Measurements from ENCODE around the gene PRPS1L1. TPM values are rescaled to one million over a fixed set of nuclear protein-coding genes. Genes with fewer than 3 reads are reported as not detected.

The PRPS1L1 gene
- total RNA-seq, 1 donor = not detected

DNA sequence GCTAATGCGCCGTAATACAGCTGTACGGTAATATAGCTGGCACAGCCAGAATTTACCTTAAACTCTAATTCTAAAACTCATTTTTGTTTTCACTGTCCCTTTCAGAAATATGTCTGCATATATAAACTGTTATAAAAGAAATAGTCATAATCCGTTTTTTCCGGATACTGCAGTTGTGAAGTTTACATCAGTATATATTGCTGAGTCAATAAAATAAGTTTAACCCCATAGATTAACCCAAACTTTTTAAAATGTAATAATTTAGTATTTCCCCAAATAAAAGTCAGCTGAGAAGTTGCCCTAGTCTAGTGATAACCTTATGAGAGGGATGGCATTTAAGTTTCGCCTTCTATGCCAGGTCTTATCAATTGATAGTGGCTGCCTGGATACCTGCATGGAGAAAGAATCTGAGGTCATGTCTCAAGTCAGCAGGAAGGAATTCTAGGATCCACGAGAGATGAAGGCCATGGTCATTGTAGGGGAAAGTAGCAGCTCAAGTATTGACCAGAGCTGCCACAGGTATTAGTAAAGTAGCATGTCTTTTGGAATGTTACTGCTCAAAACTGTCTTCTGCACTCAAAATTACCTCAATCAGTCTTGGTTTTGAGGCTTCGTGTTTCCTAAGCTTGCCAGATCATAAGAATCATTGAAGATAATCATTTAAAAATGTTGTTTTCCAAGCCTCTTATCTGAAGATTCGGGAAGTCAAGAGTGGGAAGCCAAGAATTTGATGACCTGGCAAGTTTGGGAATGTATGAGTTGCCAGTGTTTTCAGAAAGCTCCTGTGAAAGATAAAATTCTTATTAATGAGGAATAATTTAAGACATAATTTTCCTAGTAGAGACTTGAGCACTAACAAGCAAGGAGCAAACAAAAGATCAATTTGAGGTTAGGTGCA, 10.8 kb downstream of the PRPS1L1 start:
- no peaks in the 10 kb centered on the region for H3K27me3 ChIP-seq (ENCODE audit: insufficient read depth, low read length)
- no peaks in the 10 kb centered on the region for H3K79me2 ChIP-seq (ENCODE audit: insufficient read depth, low read length)
- H3K27ac ChIP-seq (ENCODE audit: low read depth, low read length) = no peak overlapping the region
- H3K4me2 ChIP-seq (ENCODE audit: insufficient read depth, low read length) = no peak overlapping the region
- TF ChIP-seq, protein P1, sequence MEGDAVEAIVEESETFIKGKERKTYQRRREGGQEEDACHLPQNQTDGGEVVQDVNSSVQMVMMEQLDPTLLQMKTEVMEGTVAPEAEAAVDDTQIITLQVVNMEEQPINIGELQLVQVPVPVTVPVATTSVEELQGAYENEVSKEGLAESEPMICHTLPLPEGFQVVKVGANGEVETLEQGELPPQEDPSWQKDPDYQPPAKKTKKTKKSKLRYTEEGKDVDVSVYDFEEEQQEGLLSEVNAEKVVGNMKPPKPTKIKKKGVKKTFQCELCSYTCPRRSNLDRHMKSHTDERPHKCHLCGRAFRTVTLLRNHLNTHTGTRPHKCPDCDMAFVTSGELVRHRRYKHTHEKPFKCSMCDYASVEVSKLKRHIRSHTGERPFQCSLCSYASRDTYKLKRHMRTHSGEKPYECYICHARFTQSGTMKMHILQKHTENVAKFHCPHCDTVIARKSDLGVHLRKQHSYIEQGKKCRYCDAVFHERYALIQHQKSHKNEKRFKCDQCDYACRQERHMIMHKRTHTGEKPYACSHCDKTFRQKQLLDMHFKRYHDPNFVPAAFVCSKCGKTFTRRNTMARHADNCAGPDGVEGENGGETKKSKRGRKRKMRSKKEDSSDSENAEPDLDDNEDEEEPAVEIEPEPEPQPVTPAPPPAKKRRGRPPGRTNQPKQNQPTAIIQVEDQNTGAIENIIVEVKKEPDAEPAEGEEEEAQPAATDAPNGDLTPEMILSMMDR (IDR thresholded peaks at IDR 0.05; ENCODE audit: extremely low read depth, low read depth, low read length) = no peak
- H3K36me3 ChIP-seq (ENCODE audit: insufficient read depth, low read length) = no peaks in the 10 kb centered on the region
- H2AFZ ChIP-seq (ENCODE audit: low read length) = no peak overlapping the region
- H3K4me1 ChIP-seq (ENCODE audit: insufficient read depth, low read length) = peaks cover 5% of the 10 kb centered on the region
- H3K4me3 ChIP-seq (ENCODE audit: insufficient read depth, low read length) = no peak overlapping the region
- H3K9me3 ChIP-seq (ENCODE audit: low read depth, low read length) = no peaks in the 10 kb centered on the region
- no peaks in the 10 kb centered on the region for H4K20me1 ChIP-seq (ENCODE audit: insufficient read depth, low read length)
- no peak for DNase-seq (ENCODE audit: insufficient read length, low spot score, missing footprints)

DNA sequence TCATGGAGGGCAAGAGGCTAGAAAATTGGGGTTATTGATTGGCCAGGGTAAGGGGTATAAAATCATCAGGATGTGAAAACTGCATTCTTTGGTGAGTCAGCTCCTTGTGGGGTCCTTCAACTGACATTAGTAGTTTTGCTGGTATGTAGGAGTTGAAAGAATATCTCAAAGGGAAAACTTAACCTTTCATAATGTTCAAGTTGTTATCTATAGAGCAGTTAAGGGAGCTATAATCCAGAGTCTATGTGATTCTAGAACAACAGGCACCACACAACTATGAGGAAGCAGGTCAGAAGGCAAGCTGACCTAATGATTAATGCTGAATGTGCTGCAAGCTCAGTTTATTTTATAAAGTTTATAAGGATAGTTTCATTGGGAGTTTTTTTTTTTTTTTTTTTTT, 13.7 kb downstream of the PRPS1L1 start:
- H3K9me3 ChIP-seq (ENCODE audit: low read depth, low read length) = no peaks in the 10 kb centered on the region
- H3K4me1 ChIP-seq (ENCODE audit: insufficient read depth, low read length) = no peaks in the 10 kb centered on the region
- no peak overlapping the region for H2AFZ ChIP-seq (ENCODE audit: low read length)
- H3K4me2 ChIP-seq (ENCODE audit: insufficient read depth, low read length) = no peak overlapping the region
- TF ChIP-seq, protein P1 (IDR thresholded peaks at IDR 0.05; ENCODE audit: extremely low read depth, low read depth, low read length) = no peak
- DNase-seq (ENCODE audit: insufficient read length, low spot score, missing footprints) = peak; percentile 41
- H3K27me3 ChIP-seq (ENCODE audit: insufficient read depth, low read length) = no peaks in the 10 kb centered on the region
- peak overlapping the region; percentile 23 for H3K27ac ChIP-seq (ENCODE audit: low read depth, low read length)
- no peaks in the 10 kb centered on the region for H3K79me2 ChIP-seq (ENCODE audit: insufficient read depth, low read length)
- H4K20me1 ChIP-seq (ENCODE audit: insufficient read depth, low read length) = no peaks in the 10 kb centered on the region
- no peak overlapping the region for H3K4me3 ChIP-seq (ENCODE audit: insufficient read depth, low read length)
- H3K36me3 ChIP-seq (ENCODE audit: insufficient read depth, low read length) = no peaks in the 10 kb centered on the region

DNA sequence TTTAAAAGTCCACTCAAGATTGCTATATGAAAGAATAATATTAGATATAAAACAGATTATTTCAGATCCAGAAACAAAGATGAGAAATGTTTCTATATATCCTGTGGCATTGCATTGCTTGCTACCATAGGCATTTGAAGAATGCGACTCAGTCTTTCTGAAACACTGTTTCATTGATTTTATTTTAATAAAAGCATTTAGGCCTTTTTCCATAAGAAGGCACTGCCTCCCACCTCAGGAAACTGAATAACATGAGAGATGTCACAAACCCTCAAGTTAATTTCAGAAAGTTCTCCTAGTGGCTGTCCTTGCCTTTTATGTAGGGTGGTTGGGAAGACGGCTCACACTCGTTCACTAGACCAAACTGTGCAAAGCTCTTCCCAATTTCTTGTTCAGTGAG, 23.3 kb downstream of the PRPS1L1 start:
- Histone ChIP-seq H3K9me3 (ENCODE audit: low read depth, low read length) (no peaks in the 10 kb centered on the region), H3K27ac (ENCODE audit: low read depth, low read length) (no peak overlapping the region), H3K4me2 (ENCODE audit: insufficient read depth, low read length) (no peak overlapping the region), H3K36me3 (ENCODE audit: insufficient read depth, low read length) (no peaks in the 10 kb centered on the region), H2AFZ (ENCODE audit: low read length) (no peak overlapping the region), H4K20me1 (ENCODE audit: insufficient read depth, low read length) (no peaks in the 10 kb centered on the region), H3K27me3 (ENCODE audit: insufficient read depth, low read length) (no peaks in the 10 kb centered on the region), H3K4me3 (ENCODE audit: insufficient read depth, low read length) (no peak overlapping the region), H3K79me2 (ENCODE audit: insufficient read depth, low read length) (no peaks in the 10 kb centered on the region), H3K4me1 (ENCODE audit: insufficient read depth, low read length) (no peaks in the 10 kb centered on the region)
- DNase-seq (ENCODE audit: insufficient read length, low spot score, missing footprints) = no peak
- TF ChIP-seq, protein P1 (IDR thresholded peaks at IDR 0.05; ENCODE audit: extremely low read depth, low read depth, low read length) = no peak

GRCh38 chr7:18003286-18003994, 24.2 kb downstream of the PRPS1L1 start:
- TF ChIP-seq, protein P1 (IDR thresholded peaks at IDR 0.05; ENCODE audit: extremely low read depth, low read depth, low read length) = no peak
- Histone ChIP-seq H3K27me3 (ENCODE audit: insufficient read depth, low read length) (no peaks in the 10 kb centered on the region), H3K36me3 (ENCODE audit: insufficient read depth, low read length) (no peaks in the 10 kb centered on the region), H3K4me3 (ENCODE audit: insufficient read depth, low read length) (no peak overlapping the region), H3K27ac (ENCODE audit: low read depth, low read length) (no peak overlapping the region), H4K20me1 (ENCODE audit: insufficient read depth, low read length) (no peaks in the 10 kb centered on the region), H3K9me3 (ENCODE audit: low read depth, low read length) (no peaks in the 10 kb centered on the region), H2AFZ (ENCODE audit: low read length) (no peak overlapping the region), H3K79me2 (ENCODE audit: insufficient read depth, low read length) (no peaks in the 10 kb centered on the region), H3K4me1 (ENCODE audit: insufficient read depth, low read length) (no peaks in the 10 kb centered on the region), H3K4me2 (ENCODE audit: insufficient read depth, low read length) (no peak overlapping the region)
- no peak for DNase-seq (ENCODE audit: insufficient read length, low spot score, missing footprints)
